ENCODE results near the gene CRISP2. TPM values are rescaled to one million over a fixed set of nuclear protein-coding genes. Genes with fewer than 3 reads are reported as not detected.

CRISP2 gene
- total and polyA plus RNA-seq, 9 of the 15 experiments (the other 6 are each of a cell fraction or from before 2014, with no cell fraction given) = not detected

DNA sequence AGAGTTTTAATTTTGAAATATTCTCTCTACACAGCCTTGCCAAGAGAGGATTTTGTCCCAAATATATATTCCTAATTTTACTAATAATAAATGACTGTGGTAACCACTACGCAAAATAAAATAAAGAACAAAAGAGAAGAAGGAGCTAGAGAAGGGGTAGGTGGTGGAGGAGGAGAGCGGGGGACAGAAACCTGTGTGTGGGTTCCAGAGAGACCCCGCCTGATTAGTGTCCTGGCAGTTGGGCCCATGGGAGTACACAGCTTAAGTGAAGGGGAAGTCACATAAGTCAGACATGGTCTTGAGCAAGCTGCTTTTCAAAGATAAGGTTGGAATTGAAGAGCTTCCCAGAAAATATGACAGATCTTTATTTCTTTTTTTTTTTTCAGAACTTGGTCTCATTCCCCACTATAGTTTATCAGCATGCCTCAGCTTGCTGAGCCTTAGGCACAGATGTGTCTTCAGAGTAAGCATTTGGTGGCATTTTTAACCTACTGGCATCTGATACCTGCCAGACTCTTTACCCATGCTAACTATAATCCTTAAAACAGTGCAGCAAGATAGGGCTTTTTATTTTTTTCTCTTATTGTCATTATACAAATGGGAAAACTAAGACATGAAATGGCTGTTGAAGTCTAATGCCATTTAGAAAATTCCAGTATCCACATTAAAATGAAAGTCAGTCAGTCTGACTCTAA, 67.1 kb downstream of the CRISP2 start (continued):
- TF ChIP-seq, protein P1, sequence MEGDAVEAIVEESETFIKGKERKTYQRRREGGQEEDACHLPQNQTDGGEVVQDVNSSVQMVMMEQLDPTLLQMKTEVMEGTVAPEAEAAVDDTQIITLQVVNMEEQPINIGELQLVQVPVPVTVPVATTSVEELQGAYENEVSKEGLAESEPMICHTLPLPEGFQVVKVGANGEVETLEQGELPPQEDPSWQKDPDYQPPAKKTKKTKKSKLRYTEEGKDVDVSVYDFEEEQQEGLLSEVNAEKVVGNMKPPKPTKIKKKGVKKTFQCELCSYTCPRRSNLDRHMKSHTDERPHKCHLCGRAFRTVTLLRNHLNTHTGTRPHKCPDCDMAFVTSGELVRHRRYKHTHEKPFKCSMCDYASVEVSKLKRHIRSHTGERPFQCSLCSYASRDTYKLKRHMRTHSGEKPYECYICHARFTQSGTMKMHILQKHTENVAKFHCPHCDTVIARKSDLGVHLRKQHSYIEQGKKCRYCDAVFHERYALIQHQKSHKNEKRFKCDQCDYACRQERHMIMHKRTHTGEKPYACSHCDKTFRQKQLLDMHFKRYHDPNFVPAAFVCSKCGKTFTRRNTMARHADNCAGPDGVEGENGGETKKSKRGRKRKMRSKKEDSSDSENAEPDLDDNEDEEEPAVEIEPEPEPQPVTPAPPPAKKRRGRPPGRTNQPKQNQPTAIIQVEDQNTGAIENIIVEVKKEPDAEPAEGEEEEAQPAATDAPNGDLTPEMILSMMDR (IDR thresholded peaks at IDR 0.05 in 2 of 3, conservative IDR thresholded peaks at IDR 0.05 in 1 of 3; ENCODE audit: insufficient read depth in 2 of 3, low read depth in 1 of 3, low read length in 3 of 3) = no peak
- TF ChIP-seq STAT5B (CRISPR knock-in tag; IDR thresholded peaks at IDR 0.05) = no peak
- TF ChIP-seq, protein P2, sequence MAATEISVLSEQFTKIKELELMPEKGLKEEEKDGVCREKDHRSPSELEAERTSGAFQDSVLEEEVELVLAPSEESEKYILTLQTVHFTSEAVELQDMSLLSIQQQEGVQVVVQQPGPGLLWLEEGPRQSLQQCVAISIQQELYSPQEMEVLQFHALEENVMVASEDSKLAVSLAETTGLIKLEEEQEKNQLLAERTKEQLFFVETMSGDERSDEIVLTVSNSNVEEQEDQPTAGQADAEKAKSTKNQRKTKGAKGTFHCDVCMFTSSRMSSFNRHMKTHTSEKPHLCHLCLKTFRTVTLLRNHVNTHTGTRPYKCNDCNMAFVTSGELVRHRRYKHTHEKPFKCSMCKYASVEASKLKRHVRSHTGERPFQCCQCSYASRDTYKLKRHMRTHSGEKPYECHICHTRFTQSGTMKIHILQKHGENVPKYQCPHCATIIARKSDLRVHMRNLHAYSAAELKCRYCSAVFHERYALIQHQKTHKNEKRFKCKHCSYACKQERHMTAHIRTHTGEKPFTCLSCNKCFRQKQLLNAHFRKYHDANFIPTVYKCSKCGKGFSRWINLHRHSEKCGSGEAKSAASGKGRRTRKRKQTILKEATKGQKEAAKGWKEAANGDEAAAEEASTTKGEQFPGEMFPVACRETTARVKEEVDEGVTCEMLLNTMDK (IDR thresholded peaks at IDR 0.05; ENCODE audit: borderline replicate concordance, insufficient read depth, low read depth, low read length, poor library complexity, severe bottlenecking) = no peak
- TF ChIP-seq, protein P3, sequence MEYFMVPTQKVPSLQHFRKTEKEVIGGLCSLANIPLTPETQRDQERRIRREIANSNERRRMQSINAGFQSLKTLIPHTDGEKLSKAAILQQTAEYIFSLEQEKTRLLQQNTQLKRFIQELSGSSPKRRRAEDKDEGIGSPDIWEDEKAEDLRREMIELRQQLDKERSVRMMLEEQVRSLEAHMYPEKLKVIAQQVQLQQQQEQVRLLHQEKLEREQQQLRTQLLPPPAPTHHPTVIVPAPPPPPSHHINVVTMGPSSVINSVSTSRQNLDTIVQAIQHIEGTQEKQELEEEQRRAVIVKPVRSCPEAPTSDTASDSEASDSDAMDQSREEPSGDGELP (CRISPR knock-in tag; IDR thresholded peaks at IDR 0.05; ENCODE audit: borderline replicate concordance) = 0 out of 2 replicates have a peak, but pooled peaks have one; percentile 55
- TF ChIP-seq MEF2A (IDR thresholded peaks at IDR 0.05; ENCODE audit: control insufficient read depth, low read depth, low read length) = peak; percentile 73; the same call in 1 of the 2 replicates
- no peak for TF ChIP-seq EWSR1 (IDR thresholded peaks at IDR 0.05; ENCODE audit: borderline replicate concordance, low read depth, partially characterized antibody)
- TF ChIP-seq FOXA3 (CRISPR knock-in tag; conservative IDR thresholded peaks at IDR 0.05 in 1 of 2, IDR thresholded peaks at IDR 0.05 in 1 of 2) = no peak; a peak in 2 of 4 replicates
- TF ChIP-seq HMGN3 (IDR thresholded peaks at IDR 0.05; ENCODE audit: borderline replicate concordance, extremely low read depth, insufficient read length, low read depth, low read length) = peak; percentile 89
- peak; percentile 90 for TF ChIP-seq GATA2 (CRISPR knock-in tag; IDR thresholded peaks at IDR 0.05)
- no peak for TF ChIP-seq RHOXF2B (CRISPR knock-in tag; conservative IDR thresholded peaks at IDR 0.05)
- TF ChIP-seq NUFIP1 (IDR thresholded peaks at IDR 0.05; ENCODE audit: partially characterized antibody) = no peak
- TF ChIP-seq KLF6 (CRISPR knock-in tag; IDR thresholded peaks at IDR 0.05; ENCODE audit: borderline replicate concordance) = no peak
- TF ChIP-seq HMG20B (CRISPR knock-in tag; IDR thresholded peaks at IDR 0.05) = no peak
- peak; percentile 13 for TF ChIP-seq TBP (optimal IDR thresholded peaks at IDR 0.05; ENCODE audit: low read depth, low read length)
- peak; percentile 98 for TF ChIP-seq NCOR1 (IDR thresholded peaks at IDR 0.05)
- no peak for TF ChIP-seq ELF2 (CRISPR knock-in tag; IDR thresholded peaks at IDR 0.05)
- peak; percentile 31; the same call in 1 of the 2 replicates for TF ChIP-seq ESRRA (IDR thresholded peaks at IDR 0.05; ENCODE audit: borderline replicate concordance, low read depth)
- TF ChIP-seq TAF1 (IDR thresholded peaks at IDR 0.05; ENCODE audit: control insufficient read depth, extremely low read depth, insufficient read depth, low read length, severe bottlenecking) = peak; percentile 50
- no peak for TF ChIP-seq ERF (CRISPR knock-in tag; IDR thresholded peaks at IDR 0.05)
- peak; percentile 70 for TF ChIP-seq LCOR (CRISPR knock-in tag; IDR thresholded peaks at IDR 0.05)
- no peak for TF ChIP-seq LARP7 (IDR thresholded peaks at IDR 0.05)
- TF ChIP-seq ZFPM2 (CRISPR knock-in tag; IDR thresholded peaks at IDR 0.05) = no peak
- TF ChIP-seq KDM1A (IDR thresholded peaks at IDR 0.05) = peak; percentile 63 to 86; a peak in 3 of 4 replicates
- no peak for TF ChIP-seq CBX5 (IDR thresholded peaks at IDR 0.05; ENCODE audit: borderline replicate concordance, low read depth)
- TF ChIP-seq POLR2A (conservative IDR thresholded peaks at IDR 0.05) = no peak; the same call in 1 of the 2 replicates
